ENCODE results near the gene PDLIM4.

Gene PDLIM4

DNA sequence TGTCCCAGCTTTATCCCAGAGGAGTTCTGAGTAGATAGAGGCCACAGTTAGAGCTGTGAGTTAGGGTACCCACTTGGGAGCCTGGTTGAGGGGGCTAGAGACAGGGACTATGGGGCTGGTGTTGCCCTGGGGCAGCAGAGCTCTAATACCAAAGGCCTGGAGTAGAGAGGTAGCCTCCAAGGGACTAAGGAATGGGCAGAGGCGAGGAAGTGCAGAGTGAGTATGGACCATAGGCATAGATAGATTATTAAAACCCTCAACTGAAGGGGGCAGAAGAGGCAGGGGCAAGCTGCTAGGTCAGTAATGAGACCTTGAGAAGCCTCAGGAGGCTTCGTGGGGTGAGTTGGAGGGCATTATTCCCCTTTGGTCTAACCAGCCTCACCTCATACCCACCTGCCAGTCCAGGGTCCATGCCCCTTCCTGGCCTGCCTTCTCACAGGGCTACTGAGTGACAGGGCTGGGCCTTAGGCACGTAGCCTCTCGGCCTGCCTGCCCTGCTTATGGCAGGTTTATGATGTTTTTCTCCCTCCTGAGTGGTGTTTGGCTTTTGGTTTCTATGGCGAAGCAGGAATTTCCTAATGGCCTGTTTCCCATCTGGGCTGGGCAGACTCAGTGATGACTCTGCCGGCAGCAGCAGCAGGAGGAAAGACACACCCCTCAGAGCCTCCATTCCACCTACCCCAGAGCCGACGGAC lies 8.0 kb downstream of the PDLIM4 start:
- FAIRE-seq (no peak), DNase-seq (ENCODE audit: insufficient read length, low spot score) (no peak)

DNA sequence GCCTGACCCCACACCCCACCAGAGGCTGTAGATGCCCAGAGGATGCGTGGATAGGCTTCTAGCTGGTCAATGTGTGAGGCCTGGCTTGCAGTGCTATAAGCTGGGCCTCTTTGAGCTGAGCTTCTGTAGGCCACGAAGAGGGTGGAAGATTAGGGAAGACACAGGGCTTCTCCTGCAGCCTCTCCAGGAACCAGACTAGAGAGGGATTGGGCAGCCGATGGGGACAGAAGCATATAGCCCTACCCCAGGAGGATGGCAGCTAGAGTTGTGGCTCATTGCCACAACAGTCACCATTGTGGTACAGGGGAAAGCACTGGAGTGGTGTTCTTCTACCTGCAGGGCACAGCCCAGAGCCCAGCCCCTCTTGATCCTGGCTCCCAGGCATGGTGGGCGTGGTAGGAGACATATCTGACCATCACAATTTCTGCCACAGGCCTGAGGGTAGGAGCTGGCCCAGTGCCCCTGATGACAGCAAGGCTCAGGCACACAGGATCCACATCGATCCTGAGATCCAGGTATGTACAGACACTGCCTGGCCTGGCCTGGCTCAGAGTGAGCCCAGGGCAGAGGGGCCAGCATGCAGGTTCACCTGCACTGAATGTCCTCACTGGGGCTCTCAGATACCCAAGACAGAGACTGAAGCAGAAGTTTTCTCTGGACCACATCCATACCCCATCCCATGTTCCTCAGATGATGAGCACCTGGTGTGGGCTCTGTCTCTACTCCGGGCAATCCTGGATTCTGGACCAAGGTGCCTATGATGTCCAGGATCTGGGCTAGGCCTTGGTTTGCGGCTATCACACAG lies 8.7 kb downstream of the PDLIM4 start:
- DNase-seq (ENCODE audit: insufficient read length, low spot score) (no peak), FAIRE-seq (no peak)

DNA sequence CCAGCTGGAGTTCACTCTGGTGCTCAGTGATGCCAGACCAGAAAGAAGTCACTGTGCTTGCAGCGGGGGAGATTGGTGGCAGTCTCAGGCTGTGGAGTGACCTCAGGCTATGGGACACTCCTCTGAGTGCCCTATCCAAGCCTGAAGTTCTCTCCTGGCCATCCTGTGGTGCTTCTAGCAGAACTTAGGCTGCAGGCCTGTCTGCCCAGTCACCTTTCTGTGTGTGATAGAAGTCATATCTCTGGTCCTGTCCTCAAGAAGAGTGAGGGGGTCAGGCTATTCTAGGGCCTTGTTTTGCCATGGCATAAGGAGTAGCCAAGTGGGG lies 9.3 kb downstream of the PDLIM4 start:
- FAIRE-seq: no peak
- DNase-seq (ENCODE audit: insufficient read length, low spot score): no peak

DNA sequence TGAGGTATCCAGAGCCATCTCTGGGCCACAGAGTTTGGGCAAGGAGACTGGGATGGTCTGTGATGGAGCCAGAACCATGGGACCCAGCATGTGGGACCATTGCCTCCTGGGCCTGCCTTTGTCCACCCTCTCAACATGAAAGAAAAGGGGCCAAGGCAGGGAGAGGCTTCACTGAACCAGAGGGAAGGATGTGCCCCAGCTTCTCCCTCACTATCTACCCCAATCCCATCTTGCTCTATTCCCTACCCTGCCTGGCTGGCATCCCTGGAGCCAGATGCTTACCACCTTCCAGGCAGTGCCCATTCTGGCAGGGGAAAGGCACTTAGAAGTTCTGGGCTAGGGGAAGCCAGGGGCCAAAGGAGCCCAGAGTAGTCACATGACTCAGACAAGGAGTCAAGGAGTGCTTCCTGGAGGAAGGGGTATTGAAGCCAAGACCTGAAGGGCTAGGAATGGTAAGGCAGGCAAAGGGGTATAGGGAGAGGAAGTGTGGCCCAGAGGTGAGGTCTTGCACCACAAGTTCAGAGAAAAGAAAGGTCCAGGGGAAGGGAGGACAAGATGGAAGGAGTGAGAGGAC lies 9.8 kb downstream of the PDLIM4 start:
- FAIRE-seq: no peak
- DNase-seq (ENCODE audit: insufficient read length, low spot score): no peak

DNA sequence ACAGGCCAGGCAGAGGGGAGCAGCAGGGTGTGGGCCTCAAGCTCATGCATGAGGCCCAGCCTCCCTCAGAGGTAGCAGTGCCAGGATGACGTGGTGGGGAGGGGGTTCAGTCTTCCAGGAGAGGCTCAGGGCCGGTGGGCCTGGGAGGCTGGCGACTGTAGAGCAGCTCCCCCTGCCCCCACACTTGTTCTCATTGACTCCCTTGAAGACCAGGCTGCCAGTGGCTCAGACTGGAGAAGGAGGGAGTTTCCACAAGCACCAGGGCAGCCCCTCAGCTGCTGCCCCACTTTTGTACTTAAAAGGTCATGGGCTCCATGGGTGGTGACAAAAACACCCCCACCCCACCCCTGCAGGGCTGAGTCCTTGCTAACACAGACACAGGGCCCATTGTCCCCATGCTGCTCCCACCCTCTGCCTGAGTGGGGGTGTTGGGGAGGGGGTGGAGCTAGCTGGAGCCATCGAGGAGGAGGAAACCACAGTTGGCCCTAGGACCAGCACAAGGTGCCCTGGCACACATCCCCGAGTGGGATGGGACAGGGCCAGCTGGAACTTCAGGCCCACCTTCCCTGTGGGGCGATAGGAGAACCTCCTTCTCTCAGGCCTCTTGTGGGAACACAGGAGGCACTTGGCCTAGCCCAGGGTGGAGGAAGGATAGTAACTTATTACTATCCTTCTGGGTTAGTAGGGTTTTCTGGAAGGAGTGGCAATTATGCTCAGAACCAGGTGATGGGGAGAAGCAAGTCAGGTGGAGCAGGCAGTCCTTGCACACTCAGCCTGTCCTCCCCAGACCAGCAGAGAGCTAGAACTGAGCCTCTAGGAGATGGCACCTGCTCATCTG lies 10.7 kb downstream of the PDLIM4 start:
- DNase-seq (ENCODE audit: insufficient read length, low spot score) (no peak), FAIRE-seq (no peak)

DNA sequence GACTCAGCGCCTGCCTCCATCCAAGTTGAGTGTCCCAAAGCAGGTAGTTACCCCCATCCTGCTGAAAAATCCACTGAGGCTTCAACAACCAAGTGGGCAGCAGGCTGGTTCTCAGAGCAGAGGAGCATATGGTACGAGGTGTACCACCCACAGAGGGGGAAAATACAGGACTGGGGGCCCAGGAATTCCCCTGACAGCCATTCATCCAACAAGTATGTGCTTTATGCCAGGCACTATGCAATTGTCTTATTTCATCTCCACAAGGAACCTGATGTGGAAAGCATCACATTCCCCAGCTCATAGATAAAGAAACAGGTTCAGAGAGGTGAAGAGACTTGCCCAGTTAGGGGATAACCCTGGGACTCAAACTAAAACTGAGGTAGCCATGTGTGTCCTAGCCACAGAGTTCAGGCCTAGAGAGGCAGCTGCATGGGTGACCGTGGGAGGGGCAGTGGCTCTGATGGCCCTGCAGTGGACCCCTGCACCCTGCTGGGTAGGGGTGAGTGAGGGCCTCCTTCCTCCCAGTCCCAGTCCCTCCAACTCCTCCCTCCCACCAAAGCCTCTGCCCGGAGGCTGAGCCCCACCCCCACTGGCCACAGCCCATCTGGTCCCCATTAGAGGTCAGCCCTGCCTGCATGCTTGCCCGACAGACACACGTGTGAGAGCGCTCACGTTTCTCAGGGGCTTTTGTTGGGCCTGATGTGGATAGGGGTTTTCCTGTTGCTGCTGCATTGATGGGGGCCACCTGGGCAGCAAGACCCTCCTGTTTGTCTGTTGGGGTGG lies 11.5 kb downstream of the PDLIM4 start:
- DNase-seq (ENCODE audit: insufficient read length, low spot score): no peak
- FAIRE-seq: peak; percentile 39

DNA sequence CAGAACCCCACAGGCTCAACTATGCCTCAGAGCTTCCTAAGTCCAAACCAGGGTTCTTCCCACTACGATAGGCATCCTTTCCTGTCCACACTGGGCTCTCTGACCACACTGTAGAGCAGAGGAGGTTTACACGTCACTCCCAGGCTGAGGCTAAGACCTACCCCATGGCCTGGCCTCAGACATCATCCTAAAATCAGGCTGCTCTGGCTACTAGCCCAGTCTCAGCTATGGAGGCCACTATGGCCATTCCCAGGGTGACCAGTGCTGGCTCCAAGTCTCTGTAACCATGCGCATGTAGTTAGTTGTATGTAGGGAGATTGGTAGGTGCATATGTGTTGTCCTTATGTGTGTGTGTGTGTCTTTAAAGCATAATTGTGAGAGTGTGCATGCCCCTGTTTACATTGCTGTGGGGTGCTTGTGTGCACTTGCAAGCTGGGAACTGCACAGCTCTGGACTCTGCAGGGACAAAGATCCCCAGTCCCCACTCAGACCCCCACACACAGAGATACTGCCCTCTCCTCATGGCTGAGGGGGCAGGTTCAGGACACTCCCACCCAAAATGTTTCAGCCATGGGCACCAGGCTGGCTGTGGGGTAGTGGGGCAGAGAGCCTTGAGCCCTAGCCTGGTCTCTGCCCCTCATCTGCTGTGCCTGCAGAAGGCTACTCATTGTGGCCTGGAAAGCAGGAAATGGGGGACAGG lies 12.3 kb downstream of the PDLIM4 start:
- FAIRE-seq: no peak
- no peak for DNase-seq (ENCODE audit: insufficient read length, low spot score)

DNA sequence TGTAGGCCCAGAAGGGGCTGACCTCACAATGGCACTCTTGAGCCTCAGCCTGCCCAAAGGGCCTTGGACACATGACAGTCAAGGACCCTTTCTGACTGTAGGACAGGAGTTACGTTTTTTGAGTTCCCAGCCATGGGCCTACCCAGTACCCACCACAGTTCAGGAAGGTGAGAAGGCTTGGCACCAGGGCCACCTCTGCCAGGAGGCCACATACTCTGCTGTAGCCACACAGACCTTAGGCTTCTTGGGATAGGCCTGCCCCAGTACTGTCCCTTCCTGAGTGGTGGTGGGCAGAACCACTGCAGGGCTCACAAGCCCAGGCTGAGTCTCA lies 12.8 kb downstream of the PDLIM4 start:
- DNase-seq (ENCODE audit: insufficient read length, low spot score) (no peak), FAIRE-seq (no peak)

DNA sequence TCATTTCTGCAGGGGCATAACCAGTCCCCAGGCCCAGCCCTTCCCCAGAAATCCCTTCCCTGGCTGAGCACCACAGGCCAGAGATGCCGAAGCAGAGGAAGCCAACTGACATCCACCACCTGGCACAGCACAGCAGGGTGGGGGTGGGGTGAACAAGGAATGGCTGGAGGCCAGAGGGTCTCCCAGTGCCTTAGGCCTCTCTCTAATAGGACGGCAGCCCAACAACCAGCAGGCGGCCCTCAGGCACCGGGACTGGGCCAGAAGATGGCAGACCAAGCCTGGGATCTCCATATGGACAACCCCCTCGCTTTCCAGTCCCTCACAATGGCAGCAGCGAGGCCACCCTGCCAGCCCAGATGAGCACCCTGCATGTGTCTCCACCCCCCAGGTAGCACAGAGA lies 13.2 kb downstream of the PDLIM4 start:
- no peak for FAIRE-seq
- DNase-seq (ENCODE audit: insufficient read length, low spot score): no peak

DNA sequence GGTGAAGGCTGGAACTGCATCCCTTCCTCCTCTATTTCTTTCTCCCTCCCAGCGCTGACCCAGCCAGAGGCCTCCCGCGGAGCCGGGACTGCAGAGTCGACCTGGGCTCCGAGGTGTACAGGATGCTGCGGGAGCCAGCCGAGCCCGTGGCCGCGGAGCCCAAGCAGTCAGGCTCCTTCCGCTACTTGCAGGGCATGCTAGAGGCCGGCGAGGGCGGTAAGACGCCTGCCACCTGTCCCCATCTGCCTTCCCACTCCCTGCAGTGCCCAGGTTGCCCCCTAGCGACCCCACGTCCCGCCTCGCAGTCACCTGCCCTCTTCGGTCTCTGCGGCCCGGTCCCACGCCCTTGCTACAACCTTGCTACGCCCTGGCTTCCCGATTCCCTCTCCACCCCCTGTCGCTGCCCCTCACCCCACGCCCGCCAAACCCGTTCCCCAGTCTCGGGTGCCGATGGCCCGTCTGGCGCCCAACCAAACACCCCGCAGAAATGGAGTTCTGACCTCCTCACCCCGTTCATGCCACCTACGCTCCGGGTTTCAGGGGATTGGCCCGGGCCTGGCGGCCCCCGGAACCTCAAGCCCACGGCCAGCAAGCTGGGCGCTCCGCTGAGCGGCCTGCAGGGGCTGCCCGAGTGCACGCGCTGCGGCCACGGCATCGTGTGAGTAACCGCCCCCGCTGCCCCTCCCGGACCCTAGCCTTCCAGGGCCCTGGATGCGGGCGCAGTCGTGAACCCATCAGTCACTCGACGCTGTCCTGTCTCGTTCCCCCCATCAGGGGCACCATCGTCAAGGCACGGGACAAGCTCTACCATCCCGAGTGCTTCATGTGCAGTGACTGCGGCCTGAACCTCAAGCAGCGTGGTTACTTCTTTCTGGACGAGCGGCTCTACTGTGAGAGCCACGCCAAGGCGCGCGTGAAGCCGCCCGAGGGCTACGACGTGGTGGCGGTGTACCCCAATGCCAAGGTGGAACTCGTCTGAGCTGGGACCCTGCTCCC lies 14.1 kb downstream of the PDLIM4 start:
- FAIRE-seq: no peak
- DNase-seq (ENCODE audit: insufficient read length, low spot score): no peak

DNA sequence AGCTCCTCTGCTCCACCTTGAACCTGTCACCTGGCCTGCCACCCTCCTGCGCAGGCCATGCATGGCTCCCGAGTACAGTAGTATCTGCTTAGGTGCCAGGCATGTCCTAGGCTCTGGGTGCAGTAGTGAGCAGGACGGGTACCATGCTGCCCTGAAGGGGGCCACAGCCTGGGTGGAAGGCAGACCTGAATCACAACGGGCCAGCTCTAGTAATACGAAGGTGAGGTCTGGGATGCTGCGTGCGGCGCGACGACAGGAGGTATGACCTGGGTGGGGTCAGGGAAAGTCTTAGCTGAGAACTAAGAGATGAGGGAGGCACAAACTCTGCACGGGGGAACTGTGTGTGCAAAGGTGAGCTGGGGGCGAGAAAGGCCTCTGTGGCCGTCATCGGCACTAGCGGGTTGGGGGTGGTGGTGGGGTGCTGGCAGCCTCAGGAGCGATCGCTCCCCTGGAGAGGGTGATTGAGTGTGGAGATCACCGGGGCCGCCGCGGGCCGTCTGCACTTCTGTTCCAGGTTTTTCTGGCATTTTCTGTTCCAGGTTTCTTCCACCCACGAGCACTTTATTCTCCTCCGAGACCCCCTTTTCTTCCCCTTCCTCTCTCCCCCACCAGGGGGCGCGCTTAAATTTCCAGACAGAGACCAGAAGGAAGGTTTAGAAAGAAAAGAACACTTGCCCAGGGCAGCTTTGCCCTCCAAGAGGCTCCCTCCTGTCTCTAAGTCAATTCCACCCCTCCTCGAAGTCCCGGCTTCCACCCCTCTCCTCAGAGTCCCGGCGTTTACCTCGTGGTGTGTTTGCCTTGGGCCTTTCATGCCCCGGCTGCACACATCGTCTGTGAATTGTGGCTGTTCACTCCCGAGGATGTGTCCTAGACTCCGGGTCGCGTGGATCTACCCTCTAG lies 15.1 kb downstream of the PDLIM4 start:
- FAIRE-seq (peak; percentile 58), DNase-seq (ENCODE audit: insufficient read length, low spot score) (peak; percentile 64)

DNA sequence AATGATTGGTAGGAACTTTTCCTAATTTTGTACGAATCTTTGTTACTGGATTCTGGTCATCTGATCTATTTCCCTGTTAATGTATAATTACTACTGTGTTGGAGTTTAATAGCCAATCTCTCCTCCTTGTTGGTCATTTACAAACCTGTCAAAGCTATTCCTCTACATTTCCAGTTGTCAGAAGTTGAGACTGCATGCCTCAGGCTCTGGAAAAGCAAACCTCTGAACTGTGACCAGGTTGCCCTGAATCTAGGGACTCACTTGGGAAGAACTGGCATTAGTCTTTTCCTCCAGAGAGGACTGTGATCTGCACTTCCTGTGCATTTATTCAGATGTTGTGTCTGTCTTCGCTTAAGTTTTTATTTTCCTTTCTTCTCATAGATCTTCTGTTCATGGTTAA lies 16.1 kb downstream of the PDLIM4 start:
- FAIRE-seq: no peak
- DNase-seq (ENCODE audit: insufficient read length, low spot score): no peak

DNA sequence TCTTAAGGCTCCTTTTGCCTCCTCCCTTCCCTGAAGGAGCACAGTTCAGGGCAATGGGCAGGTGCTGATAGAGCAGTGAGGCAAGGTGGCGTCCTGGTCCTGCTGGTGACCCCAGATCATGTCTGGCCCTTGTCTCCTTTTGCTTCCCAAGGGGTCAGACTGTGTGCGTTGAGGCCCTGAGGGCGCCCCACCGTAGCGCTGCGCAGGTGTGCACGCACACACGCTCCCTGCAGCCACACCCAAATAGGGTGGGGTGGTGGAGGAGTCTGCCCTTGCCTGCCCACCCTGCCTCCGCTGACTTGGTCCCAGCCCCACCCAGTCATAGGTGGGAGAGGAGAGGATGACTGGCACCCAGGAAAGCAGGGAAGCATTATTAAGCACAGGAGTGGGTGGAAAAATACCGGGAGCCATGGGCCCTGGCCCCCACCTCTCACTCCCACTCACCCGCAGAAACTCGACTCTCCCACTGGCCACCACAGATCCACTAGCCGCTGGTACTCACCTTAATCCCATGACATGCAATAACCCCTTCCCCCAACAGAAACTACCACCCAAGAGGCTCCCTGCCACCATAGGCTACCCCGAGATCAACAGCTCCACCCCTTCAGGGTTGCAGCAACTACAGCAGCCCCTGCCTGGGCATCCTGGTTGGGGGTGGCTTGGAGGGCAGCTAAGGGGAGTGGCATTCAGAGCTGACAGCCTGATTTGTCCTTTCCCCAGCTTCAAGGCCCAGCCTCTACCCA lies 16.7 kb downstream of the PDLIM4 start:
- FAIRE-seq: no peak
- no peak for DNase-seq (ENCODE audit: insufficient read length, low spot score)

DNA sequence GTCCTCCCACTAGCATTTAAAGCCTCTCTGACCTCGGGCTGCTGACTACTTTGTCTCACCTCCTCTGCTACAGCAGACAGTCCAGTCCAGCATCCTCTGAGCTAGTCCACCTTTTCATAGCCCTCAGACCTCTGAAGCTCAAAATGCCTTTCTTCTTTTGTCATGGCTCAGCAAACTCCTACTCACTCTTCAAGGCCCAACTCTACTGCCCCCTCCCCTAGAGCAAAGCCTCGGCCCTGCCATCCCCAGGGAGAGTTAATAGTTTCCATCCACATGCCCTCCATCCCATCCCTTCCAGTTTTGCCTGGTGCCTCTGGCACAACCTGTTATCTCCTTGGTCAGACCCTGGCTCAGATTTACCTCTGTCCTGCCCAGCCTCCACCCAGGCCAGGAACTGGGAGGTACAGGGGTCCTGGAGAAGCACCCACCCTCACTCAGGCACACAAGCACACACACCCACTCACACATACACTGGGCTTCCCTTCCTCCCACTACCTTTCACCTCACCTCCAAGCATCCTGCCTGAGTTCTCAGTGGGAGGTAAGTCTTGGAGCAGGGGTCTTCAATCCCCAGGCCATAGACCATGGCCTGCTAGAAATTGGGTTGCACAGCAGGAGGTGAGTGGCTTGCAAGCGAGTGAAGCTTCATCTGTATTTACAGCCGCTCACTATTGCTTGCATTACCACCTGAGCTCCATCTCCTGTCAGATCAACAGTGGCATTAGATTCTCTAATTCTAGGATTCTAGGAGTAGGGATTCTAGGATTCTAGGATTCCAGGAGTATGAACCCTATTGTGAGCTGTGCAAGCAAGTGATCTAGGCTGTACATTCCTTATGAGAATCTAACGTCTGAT lies 18.1 kb downstream of the PDLIM4 start:
- FAIRE-seq: no peak
- DNase-seq (ENCODE audit: insufficient read length, low spot score): no peak

DNA sequence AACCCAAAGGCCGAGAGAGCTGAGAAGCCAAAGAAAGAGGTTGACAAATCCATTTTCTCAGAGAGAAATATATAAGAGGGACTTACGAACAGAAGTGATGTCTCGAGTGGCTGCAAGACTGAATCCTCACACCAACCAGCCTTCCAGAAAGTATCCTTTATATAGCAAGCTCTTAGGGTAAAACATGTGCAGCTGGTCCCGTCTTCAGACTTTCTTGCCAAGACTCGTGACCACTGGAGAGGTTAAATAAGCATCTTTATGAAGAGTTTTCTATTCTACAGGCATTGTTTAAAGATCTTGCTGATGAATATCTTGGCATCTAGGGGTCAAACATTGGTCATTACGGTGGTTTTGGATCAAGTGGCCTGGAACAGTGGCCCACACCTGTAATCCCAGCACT lies 19.8 kb downstream of the PDLIM4 start:
- DNase-seq (ENCODE audit: insufficient read length, low spot score) (no peak), FAIRE-seq (no peak)
